Ishikawa (cell line): ENCODE results near the gene POU2F1.

ENCODE experiments used
- CEBPB ChIP-seq: IDR thresholded peaks from 2 replicates; pipeline ENCODE4 v1.6.1; 2012
- EGR1 ChIP-seq: IDR thresholded peaks from 2 replicates; pipeline ENCODE4 v1.6.1; 2012
- EP300 ChIP-seq: IDR thresholded peaks from 2 replicates; pipeline ENCODE4 v1.6.1; 2012; ENCODE audit warnings: borderline replicate concordance
- MAX ChIP-seq: IDR thresholded peaks from 2 replicates; pipeline ENCODE4 v1.6.1; 2012
- NFIC ChIP-seq: IDR thresholded peaks from 2 replicates; pipeline ENCODE4 v1.6.1; 2012
- RAD21 ChIP-seq: IDR thresholded peaks from 2 replicates; pipeline ENCODE4 v1.6.1; 2012; ENCODE audit warnings: low read depth
- REST ChIP-seq: IDR thresholded peaks from 2 replicates; pipeline ENCODE4 v1.6.1; 2012; ENCODE audit warnings: low read depth, mild to moderate bottlenecking
- TEAD4 ChIP-seq: IDR thresholded peaks from 2 replicates; pipeline ENCODE4 v1.6.1; 2012
- USF1 ChIP-seq: IDR thresholded peaks from 2 replicates; pipeline ENCODE4 v1.6.1; 2012
- YY1 ChIP-seq: IDR thresholded peaks from 2 replicates; pipeline ENCODE4 v1.6.1; 2012; ENCODE audit warnings: low read depth

The POU2F1 gene

GRCh38 chr1:167476061-167476460 lies 255.4 kb downstream of the POU2F1 start:
- TF ChIP-seq RAD21 = no peak
- TF ChIP-seq TEAD4 = no peak
- TF ChIP-seq MAX = no peak
- TF ChIP-seq EGR1 = no peak
- no peak for TF ChIP-seq CEBPB
- no peak for TF ChIP-seq USF1
- TF ChIP-seq EP300 = no peak
- no peak for TF ChIP-seq REST
- TF ChIP-seq YY1 = no peak
- TF ChIP-seq NFIC = no peak
